ENCODE measurements around the gene SNX8.

SNX8 gene

DNA sequence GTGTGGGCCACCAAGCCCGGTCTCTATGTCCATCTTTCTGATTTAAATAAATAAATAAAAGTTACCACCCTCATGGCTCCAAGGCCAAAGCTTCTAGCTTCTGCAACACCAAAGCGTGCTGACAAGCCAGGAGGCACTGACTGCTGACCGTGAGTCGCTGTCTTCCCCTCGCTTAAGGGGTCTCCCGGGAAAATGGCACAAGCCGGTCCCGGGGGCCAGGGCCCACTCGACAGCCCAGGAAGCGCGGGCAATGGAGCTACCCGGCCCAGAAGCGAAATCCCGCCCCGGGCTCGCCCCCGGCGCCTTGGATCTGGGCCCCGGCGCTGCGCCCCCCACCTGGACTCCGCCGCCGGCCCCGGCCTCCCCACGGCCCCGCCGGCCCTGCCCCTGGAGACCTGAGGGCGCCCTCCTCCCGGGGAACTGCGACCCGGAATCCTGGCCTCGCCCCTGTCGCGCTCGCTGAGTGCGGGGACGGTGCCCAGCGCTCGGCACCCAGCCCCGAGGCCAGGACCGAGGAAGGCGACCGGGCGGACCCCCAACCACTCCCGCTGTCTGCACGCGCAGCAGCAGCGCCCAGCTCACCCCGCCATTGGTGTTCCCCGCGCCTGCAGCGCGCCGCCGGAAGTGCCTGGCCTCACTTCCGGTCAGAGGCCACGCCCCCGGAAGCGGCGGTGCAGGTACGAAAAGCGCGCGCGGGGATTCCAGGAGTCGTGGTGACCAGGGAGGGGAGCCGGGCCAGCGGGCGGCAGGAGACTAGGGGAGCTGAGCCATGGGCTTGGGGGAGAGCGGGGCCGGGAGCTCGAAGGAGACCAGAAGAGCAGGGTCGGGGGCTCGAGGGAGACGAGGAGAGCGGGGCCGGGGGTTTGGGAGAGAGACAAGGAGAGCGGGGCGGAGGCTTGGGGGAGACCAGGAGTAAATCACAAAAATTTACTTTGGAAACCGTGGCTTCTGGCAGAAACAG, 72.4 kb downstream of the SNX8 start, which contains the start of the genes MRM2 and NUDT1:
Gene MRM2, minus strand, starts transcription at position 626 of the 961 bp plus-strand sequence. Its CDS starts 36 bp downstream, at position 590.
Gene NUDT1, plus strand, starts transcription at position 647 of the 961 bp plus-strand sequence. CDS start 2,349 bp downstream, outside the sequence.
- DNase-seq (ENCODE audit: low read depth): no peak
- peak within 1 kb of the TSS; percentile 55 for H3K4me3 ChIP-seq (ENCODE audit: control insufficient read depth, low read depth, low read length)
- no peak for TF ChIP-seq CTCF (IDR thresholded peaks at IDR 0.05; ENCODE audit: control insufficient read depth, insufficient read depth, low read depth, low read length, missing control alignments)

- no peak for DNase-seq (ENCODE audit: low read depth)
- TF ChIP-seq CTCF (IDR thresholded peaks at IDR 0.05; ENCODE audit: control insufficient read depth, insufficient read depth, low read depth, low read length, missing control alignments): no peak
- H3K4me3 ChIP-seq (ENCODE audit: control insufficient read depth, low read depth, low read length): no peak overlapping the region
Measured at GRCh38 chr7:2239242-2239641, 75.0 kb downstream of the SNX8 start.

DNA sequence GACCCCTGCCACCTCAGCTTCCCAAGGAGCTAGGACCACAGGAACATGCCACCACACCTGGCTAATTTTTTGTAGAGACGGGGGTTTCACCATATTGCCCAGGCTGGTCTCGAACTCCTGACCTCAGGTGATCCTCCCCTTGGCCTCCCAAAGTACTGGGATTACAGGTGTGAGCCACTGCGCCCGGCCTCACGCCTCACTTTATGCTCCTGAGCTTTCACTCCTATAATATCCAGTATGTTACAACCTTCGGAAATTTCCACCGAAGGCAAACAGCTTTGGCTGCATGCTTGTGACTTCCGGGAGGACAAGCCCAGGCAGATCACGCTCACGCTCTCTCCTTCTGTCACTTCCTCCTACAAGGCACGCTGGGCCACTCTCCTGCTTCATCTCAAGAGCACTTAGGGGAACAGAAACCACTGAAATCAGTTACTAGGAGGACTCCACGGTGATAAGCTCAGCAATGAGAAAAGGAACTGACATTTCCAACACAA, 77.1 kb downstream of the SNX8 start:
- TF ChIP-seq CTCF (IDR thresholded peaks at IDR 0.05; ENCODE audit: control insufficient read depth, insufficient read depth, low read depth, low read length, missing control alignments): no peak
- H3K4me3 ChIP-seq (ENCODE audit: control insufficient read depth, low read depth, low read length): no peak overlapping the region
- no peak for DNase-seq (ENCODE audit: low read depth)

DNA sequence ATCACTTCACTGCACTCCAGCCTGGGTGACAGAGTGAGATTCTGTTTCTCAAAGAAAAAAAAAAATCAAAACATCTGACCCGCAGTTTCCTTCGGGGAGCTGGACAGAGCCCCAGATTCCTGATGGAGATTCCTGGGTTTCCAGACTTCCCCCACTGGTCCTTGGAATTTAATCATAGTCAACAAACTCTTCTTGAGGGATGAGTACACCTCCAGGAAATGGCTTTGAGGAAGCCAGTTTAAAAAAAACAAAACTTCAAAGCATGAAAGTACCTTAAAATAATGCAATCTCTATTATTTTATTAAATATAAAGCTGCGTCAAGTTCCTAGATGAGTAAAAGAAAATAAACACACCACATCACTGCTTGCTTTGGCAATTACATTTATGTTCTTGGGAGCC, 80.3 kb downstream of the SNX8 start:
- TF ChIP-seq CTCF (IDR thresholded peaks at IDR 0.05; ENCODE audit: control insufficient read depth, insufficient read depth, low read depth, low read length, missing control alignments): no peak
- DNase-seq (ENCODE audit: low read depth): no peak
- no peak overlapping the region for H3K4me3 ChIP-seq (ENCODE audit: control insufficient read depth, low read depth, low read length)

- peak within 1 kb of the TSS; percentile 76 for H3K4me3 ChIP-seq (ENCODE audit: control insufficient read depth, low read depth, low read length)
- TF ChIP-seq CTCF (IDR thresholded peaks at IDR 0.05; ENCODE audit: control insufficient read depth, insufficient read depth, low read depth, low read length, missing control alignments): no peak
- DNase-seq (ENCODE audit: low read depth): peak; percentile 44
Measured at GRCh38 chr7:2232766-2233520, 81.3 kb downstream of the SNX8 start, which contains the start of gene MAD1L1. TSS of gene MAD1L1 (minus strand) at chr7:2232945. CDS start at chr7:2230133, 2,812 bp downstream.
